Measurements from ENCODE around the gene PCLO.
"Not testable (repeated sequence)": the region's sequence is repeated elsewhere in the genome, so short reads cannot be mapped to it uniquely, and the experiment has no call there.

Gene PCLO

DNA sequence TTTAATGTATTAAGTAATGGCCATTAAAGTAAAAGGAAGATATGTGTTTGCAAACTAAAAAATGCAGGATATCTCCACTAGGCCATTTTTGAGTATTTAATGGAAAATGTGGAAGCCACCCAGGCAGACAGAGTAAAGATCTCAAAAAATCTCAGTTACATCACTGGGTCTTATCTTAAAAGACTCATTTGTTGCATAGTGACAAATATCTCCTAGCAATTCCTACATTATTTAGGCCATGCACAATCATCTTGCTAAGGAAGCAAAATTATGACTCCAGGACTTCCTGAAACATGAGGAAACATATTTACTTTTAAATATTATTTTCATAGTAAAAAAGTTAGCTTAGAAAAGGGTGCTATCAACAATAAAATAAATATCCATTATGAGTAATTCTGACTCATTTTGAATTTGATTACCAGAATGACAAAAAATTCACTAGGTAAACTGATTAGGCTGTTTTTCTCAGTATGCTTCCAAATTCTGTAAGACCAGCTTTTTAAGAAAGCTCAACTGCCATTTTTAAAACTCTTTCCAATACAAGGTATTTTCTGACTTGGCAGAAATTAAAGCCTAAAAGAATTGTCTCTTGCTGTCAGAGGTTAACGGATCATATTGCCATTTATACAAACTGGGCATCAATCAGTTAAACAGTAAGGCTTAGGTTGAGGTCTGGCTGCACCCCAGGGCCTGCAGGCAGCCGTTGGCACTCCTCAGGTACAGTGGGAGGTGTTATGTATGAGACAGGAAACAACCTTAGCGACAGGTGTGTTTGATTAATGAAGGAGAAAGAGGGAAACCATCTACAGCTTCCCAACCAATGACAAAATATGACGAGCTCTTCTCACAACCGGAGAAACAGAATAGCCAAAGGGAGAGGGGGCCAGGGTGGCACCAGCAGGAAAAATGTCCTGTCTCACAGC is 31.8 kb downstream of the PCLO start:
- DNase-seq (ENCODE audit: low read depth in 2 of 2, low spot score in 1 of 2), result no peak

DNA sequence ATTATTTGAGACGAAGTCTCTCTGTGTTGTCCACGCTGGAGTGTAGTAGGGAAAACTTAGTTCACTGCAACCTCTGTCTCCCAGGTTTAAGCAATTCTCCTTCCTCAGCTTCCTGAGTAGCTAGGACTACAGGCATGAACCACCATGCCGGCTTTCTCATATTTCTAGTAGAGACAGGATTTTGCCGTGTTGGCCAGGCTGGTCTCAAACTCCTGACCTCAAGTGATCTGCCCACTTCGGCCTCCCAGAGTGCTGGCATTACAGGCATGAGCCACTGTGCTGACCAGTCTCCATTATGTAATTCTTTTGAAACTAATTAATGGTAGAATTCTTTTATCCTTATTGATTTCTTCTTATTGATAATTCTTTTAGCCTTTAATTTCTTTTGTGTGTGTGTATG is 32.5 kb downstream of the PCLO start:
- no peak for DNase-seq (ENCODE audit: low read depth in 2 of 2, low spot score in 1 of 2)

DNA sequence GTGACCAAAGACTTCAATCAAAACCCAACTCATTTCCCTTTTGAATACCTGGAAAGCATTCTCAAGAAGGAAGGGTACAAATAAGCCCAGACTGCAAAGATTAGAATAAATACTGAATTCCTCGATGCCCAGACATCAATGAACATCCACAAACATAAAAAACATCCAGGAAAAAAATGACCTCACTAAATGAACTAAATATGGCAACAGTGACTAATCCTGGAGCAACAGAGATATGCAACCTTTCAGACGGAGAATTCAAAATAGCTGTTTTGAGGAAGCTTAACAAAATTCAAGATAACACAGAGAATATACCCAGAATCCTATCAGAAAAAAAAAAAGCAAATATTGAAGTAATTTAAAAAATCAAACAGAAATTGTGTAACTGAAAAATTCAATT is 43.2 kb downstream of the PCLO start:
- no peak for DNase-seq (ENCODE audit: low read depth in 2 of 2, low spot score in 1 of 2)

DNA sequence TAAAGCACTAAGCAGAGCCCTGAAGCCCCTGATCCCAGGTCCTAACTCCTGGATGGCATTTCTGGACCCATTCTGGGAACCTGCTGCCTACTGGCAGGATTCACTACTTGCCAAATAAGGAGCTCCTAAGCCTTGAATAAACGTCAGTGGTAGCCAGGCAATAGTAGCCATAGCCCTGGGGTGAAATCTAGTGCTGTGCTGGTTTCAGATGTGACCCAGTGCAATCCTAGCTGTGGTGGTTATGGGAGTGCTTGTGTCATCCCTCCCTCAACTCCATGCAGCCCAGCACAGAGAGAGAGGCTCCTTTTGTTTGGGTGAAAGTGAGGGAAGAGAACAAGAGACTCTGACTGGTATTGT is 43.7 kb downstream of the PCLO start:
- no peak for DNase-seq (ENCODE audit: low read depth in 2 of 2, low spot score in 1 of 2)

DNA sequence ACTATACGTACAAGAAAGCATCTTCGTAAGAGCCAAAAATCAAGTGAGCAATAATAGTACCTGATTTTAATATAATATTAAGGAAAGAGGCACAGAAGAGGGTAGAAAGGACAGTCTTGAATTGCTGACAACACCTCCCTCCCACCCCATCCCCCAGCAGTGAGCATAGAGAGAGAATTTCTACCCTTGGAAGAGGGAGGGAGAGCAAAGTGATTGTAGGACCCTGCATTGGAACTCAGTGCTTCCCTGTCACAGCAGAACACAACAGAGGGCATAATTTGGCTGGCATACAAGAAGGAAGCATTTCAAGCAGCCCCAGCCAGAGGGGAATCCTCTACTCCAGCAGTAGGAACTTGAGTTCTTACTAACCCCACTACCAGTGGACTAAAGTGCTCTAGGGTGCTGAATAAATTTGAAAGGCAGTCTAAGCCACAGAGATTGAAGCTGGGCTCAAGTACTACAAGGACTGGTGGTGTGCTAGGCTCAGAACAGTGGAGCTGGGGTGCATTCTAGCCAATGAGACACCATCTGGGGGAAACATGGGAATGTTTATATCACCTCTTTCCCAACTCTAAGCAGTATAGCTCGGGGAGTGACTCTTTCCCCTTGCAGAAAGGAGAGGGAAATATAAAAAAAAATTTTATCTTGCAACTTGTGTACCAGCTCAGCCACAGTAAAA is 44.2 kb downstream of the PCLO start:
- no peak for DNase-seq (ENCODE audit: low read depth in 2 of 2, low spot score in 1 of 2)

DNA sequence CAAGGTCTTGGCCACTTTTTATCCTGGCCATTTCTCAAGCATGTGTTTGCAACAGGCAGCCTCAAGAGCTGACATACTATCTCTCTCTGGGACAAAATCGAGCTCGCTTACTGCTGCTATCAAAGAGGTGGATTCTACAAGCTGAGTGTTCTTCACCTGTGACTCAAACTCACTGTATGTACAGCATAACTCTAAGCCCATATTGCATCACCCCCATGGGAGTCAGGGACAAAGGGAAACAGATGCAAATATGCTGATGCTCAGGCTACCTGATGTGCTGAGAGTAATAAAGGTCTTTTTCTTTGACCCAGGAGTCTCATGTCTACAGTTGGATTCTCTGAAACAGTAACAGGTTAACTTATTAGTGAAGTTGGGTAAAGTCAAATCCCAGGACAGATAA is 45.2 kb downstream of the PCLO start:
- DNase-seq (ENCODE audit: low read depth in 2 of 2, low spot score in 1 of 2), result no peak

DNA sequence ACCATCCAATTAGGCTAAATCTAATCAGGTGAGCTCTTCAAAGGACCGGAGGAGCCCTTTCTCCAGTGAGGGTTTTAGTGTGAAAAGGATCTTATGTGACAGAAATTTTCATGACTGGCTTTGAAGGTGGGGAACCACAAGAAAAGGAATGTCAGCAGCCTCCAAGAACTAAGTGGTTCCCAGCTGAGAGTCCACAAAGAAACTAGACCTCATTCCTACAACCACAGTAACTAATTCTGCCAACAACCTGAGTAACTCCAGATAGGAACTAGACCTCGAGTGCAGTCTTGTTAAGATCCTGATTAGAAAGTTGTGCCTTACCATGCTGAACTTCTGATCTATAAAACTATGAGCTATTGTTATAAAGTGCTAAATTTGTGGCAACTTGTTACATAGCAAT is 51.3 kb downstream of the PCLO start:
- DNase-seq (ENCODE audit: low read depth in 2 of 2, low spot score in 1 of 2), result no peak

DNA sequence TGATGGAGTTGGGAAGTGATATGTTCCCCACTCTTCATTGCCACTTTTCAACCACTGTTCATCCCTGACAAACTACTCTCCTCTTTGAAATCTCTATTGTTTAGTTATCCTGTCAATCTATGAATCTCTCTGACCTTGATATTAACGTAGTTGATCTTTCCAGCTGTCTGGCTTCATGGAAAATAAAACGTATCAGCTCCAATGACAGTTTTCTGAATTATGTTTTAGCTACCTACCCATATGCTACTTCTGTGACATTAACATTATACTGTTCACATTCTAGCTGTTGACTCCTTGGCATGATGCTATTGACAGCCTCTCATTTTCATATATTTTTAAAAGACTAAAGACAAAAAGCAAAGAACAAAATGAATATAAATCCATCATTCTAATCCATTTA is 53.3 kb downstream of the PCLO start:
- DNase-seq (ENCODE audit: low read depth in 2 of 2, low spot score in 1 of 2), result no peak

DNA sequence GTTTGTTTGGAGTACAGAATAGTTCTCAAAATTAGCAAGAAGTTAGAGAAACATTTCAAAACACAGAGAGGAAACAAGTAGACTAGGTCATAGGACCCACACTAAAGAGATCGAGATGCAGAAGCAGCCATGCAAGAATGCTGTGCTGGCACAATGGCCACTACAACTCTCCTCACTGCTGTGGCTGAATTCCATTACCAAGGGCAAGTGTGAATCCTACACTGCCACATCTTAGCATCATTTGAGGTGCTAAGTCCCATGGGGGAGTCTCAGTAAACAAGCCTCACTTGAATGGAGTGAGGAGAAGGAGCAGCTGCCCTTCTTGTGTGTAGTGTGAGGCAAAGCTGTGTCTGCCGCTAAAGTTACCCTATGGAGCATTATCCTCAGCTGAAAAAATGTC is 56.7 kb downstream of the PCLO start:
- no peak for DNase-seq (ENCODE audit: low read depth in 2 of 2, low spot score in 1 of 2)

DNA sequence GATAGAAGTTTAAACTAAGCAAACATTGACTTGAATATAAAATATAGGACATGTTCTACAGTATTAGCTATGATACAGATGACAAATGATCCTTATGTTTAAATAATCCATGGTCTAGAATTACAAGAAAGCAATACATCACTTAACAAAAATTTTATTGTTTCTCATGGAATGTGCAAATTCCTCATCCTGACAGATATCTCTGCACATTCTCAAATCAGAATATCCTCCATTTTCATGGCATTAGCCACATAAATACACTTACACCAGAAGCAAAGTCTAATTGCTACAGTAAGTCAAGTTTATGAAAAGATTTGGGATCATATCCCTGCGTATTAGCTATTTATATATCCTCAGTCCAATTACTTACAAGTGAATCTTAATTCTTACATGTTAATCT is 57.6 kb downstream of the PCLO start:
- DNase-seq (ENCODE audit: low read depth in 2 of 2, low spot score in 1 of 2), result no peak

DNA sequence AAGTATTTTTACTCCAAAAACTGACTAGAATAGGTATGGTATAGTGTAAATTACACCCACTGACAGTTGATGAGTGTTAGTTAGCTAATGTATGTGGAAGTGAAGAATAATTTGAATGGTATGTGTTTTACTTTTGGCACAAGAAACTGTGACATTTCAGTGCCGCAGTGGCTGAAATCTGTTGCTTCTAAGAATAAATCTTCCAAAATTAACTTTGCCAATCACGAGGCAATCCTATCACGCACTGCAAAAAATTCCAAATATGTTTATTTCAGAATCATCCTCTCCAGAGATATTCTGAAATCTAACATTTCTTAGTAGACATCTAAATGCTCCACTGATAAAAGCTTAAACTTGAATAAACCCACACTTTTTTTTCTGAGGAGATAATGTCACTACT is 61.2 kb downstream of the PCLO start:
- no peak for DNase-seq (ENCODE audit: low read depth in 2 of 2, low spot score in 1 of 2)

DNA sequence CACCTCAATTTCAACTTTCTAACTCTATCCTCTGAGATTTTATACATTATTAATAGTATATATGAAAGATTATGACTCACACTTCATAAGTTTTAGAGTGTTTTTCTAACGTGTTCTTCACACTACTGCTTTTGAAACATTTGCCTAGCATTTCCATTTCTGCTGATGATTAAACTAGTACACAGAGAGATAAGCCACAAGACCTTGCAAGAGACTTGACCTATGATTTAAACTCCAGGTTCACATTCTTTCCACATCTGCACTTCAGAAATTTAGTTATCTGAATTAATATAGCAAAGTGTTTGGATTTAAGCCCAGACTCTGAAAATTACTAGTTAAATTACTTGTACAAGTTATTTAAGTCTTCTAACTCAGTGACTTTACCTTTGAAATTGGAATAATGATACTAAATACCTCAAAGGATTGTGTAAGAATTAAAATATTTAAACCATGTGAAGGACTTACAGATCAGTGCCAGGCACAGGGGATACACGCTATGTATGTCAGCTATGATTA is 66.6 kb downstream of the PCLO start:
- no peak for DNase-seq (ENCODE audit: low read depth in 2 of 2, low spot score in 1 of 2)

DNA sequence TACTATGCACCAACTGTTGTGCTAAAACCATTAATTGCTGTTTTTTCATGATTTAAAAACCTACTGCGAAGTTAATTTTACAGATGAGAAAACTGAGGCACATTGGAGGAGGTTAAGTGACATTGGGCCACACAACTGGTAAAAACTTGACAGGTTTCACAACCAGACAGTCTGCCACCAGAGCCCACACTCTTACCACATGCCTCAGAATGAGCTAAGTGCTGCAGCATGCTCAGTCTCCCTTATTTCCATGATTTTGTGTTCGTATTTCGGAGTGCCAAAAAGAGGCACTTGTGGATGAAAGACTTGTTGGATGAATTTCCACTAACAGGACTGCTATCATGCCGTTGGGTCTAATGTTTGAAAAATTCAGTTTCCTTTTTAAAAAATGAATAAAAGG is 77.4 kb downstream of the PCLO start:
- DNase-seq (ENCODE audit: low read depth in 2 of 2, low spot score in 1 of 2), result no peak

DNA sequence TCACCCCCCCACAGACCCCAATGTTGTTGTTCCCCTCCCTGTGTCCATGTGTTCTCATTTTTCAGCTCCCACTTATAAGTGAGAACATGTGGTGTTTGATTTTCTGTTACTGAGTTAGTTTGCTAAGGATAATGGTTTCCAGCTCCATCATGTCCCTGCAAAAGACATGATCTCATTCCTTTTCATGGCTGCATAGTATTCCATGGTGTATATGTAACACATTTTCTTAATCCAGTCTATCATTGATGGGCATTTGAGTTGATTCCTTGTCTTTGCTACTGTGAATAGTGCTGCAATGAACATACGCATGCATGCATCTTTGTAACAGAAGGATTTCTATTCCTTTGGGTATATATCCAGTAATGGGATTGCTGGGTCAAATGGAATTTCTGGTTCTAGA is 82.8 kb downstream of the PCLO start:
- not testable (repeated sequence) for DNase-seq (ENCODE audit: low read depth in 2 of 2, low spot score in 1 of 2)

DNA sequence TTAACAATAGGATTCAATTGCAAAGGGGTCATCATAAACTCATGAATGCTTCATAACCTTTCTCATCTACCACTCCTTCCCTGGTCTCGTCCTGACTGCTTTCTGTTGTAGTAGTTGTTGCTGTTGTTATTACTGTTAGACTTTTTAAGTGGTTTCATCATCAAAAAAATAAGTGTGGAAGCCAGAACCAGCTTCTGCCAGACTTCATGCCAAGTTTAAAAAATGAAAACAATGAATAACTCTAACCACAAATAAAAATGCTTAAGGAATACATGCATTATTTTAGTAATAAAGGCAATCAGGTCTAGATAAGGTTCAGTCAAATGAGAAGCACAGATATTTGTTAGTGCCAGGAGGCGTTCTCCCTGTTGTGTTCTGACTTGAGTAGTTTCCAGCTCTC is 85.4 kb downstream of the PCLO start:
- no peak for DNase-seq (ENCODE audit: low read depth in 2 of 2, low spot score in 1 of 2)

DNA sequence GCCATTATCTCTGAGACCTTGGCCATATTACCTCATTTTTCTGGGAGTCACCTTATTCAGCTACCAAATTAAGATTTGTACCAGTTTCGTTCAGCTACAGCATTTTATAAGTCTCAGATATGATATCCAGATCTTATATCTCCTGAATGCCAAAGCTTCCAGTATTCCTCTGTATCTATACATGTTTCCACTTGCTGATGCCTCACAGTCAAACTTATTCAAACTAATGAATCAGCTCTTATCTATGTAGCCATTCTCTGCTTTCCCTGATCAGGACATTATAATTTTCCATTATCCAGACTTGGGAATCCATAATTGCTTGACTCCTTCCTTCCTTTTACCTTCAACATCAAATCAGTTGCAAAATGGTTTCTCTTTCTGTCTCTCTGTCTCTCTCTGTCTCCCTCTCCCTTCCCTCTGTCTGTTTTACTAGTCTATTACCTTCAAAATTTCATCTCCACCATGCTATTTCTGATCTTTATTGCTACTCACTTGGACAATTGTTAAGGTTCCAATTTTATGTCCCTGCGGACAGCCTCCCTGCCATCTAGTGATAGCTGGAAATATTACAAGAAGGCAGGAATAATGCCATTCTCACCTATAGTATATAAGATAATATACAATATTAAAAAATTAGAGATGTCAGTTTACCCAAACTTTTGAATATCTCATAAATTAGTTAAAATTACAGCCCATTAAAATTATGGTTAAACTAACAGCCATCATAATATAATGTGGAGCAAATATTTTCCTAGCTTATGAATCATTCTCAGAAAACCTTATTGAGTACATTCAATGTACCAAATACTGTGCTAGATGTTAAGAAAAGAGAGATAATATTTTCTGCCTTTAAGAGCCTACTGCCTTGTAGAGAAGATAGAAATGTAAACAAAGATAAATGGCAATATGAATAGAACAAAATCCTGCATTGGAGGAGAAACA is 89.8 kb downstream of the PCLO start:
- no peak for DNase-seq (ENCODE audit: low read depth in 2 of 2, low spot score in 1 of 2)

DNA sequence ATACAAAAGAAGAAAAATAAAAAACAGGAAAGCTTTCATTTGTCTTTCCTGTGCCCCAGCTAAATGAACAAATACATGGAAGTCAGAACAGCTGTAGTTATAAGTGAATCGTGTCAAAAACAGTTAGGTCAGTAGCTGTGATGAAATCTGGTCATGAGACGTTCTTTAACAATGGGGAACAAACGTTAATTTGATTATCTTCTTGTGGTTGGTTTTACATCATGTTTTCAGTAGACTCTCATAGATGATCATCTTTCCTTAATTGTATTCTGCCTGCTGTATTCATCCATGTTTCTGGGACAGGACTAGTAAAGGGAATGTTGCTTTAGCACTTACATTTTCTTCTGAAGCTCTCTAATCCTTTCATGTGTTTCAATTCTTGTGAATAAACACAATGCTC is 97.0 kb downstream of the PCLO start:
- no peak for DNase-seq (ENCODE audit: low read depth in 2 of 2, low spot score in 1 of 2)

DNA sequence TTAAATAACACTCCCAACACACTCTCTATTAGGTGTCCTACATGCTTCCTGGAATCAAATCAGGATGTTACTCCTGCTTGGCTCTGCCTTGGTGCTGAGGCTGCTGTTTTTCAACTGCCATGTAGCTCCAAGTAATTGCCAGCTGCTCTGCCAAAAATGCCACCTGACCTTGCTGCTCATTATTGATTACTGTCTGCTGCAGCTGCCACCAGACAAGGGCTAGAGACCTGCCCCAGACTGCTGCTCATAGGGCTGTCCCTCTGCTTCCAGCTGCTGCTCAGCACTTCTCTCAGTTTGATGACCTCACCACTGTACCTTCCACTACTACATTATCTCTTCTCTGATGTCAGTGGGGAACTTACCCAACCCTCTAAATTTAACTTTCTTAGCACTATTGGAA is 102.5 kb downstream of the PCLO start:
- no peak for DNase-seq (ENCODE audit: low read depth in 2 of 2, low spot score in 1 of 2)

DNA sequence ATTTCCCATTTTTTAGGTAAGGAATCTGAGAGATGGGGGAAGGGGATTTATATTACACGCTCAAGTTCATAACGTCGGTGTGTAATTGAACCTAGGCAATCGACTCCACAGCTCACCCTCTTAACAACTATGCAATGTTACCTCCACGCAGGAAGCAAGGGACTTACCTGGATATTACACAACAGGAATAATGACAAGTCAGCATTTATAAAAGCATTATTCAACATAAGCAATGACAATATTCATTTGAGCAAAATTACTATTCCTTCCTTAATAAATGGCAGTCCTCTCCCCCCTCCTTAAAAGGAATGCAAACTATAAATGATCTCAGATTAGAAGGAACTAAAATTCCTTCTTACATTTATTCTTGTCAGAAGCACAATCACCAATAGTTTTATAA is 104.0 kb downstream of the PCLO start:
- DNase-seq (ENCODE audit: low read depth in 2 of 2, low spot score in 1 of 2), result no peak

DNA sequence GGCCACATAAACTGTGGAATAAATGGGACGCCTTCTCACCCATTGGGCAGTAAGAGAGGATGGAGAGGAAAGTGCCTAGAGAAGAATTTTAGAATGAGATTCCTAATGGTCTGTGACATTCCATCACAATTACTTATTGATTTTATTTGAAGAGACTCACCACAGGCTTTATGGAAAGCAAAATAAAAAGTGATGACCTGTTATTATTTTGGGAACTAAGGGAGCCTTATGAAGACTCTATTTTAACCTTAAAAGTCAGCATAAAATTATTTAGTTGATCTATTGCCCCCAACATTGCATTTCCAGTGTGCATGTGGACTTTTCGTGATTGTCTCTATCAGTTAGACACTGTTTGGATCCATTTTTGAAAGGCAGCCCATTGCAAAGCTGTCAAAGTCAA is 107.5 kb downstream of the PCLO start:
- no peak for DNase-seq (ENCODE audit: low read depth in 2 of 2, low spot score in 1 of 2)

DNA sequence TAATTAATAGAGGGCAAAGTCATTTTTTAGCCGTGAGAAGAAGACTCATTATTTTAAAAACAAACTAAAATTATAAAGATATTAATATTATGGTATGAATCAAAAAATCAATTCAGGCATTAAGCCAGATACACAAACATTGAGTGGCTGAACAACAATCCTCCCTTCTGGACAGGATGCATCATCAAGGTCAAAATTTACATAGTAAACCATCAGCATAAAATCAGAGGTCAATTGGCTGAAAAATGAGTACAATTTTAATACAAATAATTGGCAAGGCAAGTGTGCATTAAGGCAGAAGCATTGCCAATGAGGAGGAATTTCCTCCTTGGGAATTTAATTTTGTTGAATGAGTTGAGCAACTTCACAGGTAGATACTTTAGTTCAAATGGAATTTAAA is 108.2 kb downstream of the PCLO start:
- DNase-seq (ENCODE audit: low read depth in 2 of 2, low spot score in 1 of 2), result no peak

DNA sequence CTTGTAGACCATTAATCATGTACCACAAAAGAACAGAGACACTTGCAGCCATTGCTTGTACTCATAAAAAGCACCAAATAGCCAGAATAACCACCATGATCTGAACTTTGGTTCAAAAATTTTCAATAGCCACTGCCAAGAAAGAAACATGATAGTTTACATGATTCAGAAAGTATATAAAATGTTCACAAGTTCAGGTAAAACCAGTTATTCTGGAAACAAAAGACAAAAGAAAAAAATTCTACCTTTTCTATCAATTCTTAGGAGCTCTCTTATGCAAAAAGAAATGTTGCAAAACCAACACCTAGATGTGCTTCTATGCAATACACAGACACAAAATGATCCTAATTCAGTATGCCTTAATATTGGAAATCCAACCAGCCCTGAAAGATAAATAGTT is 108.7 kb downstream of the PCLO start:
- DNase-seq (ENCODE audit: low read depth in 2 of 2, low spot score in 1 of 2), result no peak
